ENCODE data around the gene PPP2R2C. TPM values are rescaled to one million over a fixed set of nuclear protein-coding genes. Genes with fewer than 3 reads are reported as not detected.

The PPP2R2C gene
- total and polyA plus RNA-seq, 7 experiments from 2014 or later: not detected

DNA sequence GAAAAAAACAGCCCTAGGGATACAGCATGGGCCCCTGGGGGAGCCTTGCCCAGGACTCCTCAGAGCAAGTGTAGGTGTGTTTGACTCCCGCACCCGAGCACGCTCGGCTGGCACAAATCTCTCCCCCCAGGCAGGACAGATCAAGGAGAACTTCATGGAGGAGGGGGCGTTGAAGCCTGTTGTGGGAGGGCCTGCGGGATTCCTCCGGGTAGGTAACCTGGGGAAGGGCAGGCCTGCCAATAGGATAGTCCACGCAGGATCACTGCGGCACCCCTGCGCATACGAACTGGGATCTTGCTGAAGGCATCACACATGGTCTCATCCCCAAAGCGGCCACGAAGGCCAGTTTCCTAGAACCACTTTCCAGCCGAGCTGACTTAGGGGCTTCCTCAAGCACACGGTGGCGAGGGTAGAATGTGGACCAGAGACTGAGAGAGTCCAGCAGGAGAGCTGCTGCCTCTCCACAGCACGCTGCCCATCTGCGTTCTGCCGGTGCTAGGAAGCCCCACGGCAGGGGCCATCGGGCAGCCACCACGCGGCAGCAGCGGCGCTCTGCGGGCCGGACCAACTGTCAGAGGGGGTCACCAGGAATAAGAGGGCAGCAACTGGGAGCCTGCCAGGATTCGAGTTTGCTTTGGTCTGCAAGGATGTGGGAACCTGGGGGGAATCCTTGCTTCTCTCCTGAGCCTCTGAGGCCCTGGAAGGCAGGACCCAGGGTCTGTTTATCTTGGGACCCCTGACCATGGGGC, 145.9 kb downstream of the PPP2R2C start:
- no peak for ATAC-seq
- no peaks in the 10 kb centered on the region for H3K36me3 ChIP-seq (ENCODE audit: control insufficient read depth in 2 of 3, insufficient read depth in 3 of 3, low read length in 3 of 3)
- H3K27ac ChIP-seq (ENCODE audit: low read depth, low read length): no peak overlapping the region
- intact Hi-C loops (cut with micrococcal nuclease): loop anchor here (1.0 to 2.0 kb wide), 5 partner anchors 62 to 328 kb away; no protein-coding TSS in a partner anchor
- no peak overlapping the region for H3K4me3 Mint-ChIP-seq
- peaks cover 10 to 52% (median 23%) of the 10 kb centered on the region in 5 donors for H3K27me3 Mint-ChIP-seq
- peaks cover 0 to 4% (median 0%) of the 10 kb centered on the region in 11 donors for H3K9me3 Mint-ChIP-seq
- peaks cover 0 to 17% (median 0%) of the 10 kb centered on the region in 7 donors for H3K4me1 Mint-ChIP-seq
- peaks cover 0 to 3% of the 10 kb centered on the region in 2 donors for H3K27me3 ChIP-seq (ENCODE audit: control insufficient read depth in 2 of 2, insufficient read depth in 2 of 2, low read length in 2 of 2)
- DNase-seq: no peak
- H3K4me3 ChIP-seq (ENCODE audit: low read length): no peak overlapping the region
- no peaks in the 10 kb centered on the region for H3K4me1 ChIP-seq (ENCODE audit: control insufficient read depth in 2 of 2, insufficient read depth in 2 of 2, low read length in 2 of 2)
- H3K36me3 Mint-ChIP-seq: no peaks in the 10 kb centered on the region
- H3K27ac Mint-ChIP-seq: no peak overlapping the region
- CTCF ChIA-PET: interaction anchor here (1.3 to 8.9 kb wide), 3 partner anchors 12 to 75 kb away, joined by 4 to 109 read pairs (median 9); no protein-coding TSS in a partner anchor
- H3K9me3 ChIP-seq (ENCODE audit: control insufficient read depth in 2 of 3, low read length in 3 of 3): peaks cover 0 to 1% (median 0%) of the 10 kb centered on the region in 3 experiments
- POLR2A ChIA-PET: no interaction called here

GRCh38 chr4:6325788-6326290, 146.6 kb downstream of the PPP2R2C start:
- Histone ChIP-seq H3K27me3 (ENCODE audit: control insufficient read depth in 2 of 2, insufficient read depth in 2 of 2, low read length in 2 of 2) (peaks cover 0 to 3% of the 10 kb centered on the region in 2 donors), H3K4me3 (ENCODE audit: low read length) (no peak overlapping the region), H3K27ac (ENCODE audit: low read depth, low read length) (no peak overlapping the region), H3K9me3 (ENCODE audit: control insufficient read depth in 2 of 3, low read length in 3 of 3) (no peaks in the 10 kb centered on the region), H3K36me3 (ENCODE audit: control insufficient read depth in 2 of 3, insufficient read depth in 3 of 3, low read length in 3 of 3) (no peaks in the 10 kb centered on the region), H3K4me1 (ENCODE audit: control insufficient read depth in 2 of 2, insufficient read depth in 2 of 2, low read length in 2 of 2) (no peaks in the 10 kb centered on the region)
- DNase-seq: no peak
- Mint-ChIP-seq H3K27ac (no peak overlapping the region), H3K9me3 (peaks cover 0 to 2% (median 0%) of the 10 kb centered on the region in 11 donors), H3K27me3 (peaks cover 13 to 52% (median 23%) of the 10 kb centered on the region in 5 donors), H3K4me3 (no peak overlapping the region), H3K4me1 (peaks cover 0 to 20% (median 0%) of the 10 kb centered on the region in 7 donors), H3K36me3 (peaks cover 0 to 2% (median 0%) of the 10 kb centered on the region in 5 donors)
- ChIA-PET CTCF (interaction anchor here (2.3 to 8.9 kb wide), 2 partner anchors 74 to 75 kb away, joined by 15 to 109 read pairs; no protein-coding TSS in a partner anchor), POLR2A (no interaction called here)
- no peak for ATAC-seq
- intact Hi-C loops (cut with micrococcal nuclease): loop anchor here in 1 of 2 donors (2.0 kb wide), 1 partner anchor 249 kb away; no protein-coding TSS in a partner anchor

DNA sequence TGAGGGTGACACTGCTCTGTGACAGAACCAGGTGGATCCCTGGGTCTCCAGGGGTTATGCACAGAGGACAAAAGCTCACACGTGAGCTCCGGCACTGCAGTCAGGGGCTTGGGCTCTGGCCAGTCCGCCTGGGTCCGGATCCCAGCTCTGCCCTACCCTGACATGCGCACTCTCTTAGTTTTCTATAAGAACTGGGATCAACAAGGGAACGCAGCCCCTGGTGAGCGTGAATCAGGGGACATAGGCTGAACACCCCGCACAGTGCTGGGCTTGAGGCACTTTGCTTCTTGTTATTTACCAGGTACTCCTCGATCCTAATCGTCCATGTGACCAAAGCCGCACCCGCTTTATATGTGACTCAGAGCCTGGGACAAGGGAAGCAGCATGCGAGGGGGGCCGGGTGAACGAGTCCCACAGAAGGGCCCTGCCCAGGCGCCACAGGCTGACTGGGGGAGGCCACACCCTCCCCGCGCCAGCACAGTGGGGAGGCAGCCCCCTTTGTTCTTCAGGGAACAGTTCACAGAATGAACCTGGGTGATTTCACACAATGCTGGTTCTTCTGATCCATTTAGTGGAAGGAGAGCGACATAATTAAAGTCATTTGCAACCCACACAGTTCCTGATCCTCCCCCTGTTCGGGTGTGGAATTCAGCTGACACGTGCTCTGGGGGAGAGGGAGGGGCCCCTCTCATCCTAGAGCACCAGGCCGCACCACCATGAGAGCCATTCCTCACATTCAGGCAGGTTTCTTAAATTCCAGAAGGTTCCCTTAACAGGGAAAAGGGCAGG, 147.2 kb downstream of the PPP2R2C start:
- H3K36me3 Mint-ChIP-seq: peaks cover 0 to 4% (median 0%) of the 10 kb centered on the region in 5 donors
- H3K27me3 Mint-ChIP-seq: peaks cover 20 to 52% (median 24%) of the 10 kb centered on the region in 5 donors

GRCh38 chr4:6324461-6324998, 147.9 kb downstream of the PPP2R2C start:
- Mint-ChIP-seq H3K4me1 (peaks cover 0 to 24% (median 0%) of the 10 kb centered on the region in 7 donors), H3K27ac (no peak overlapping the region), H3K27me3 (peaks cover 23 to 54% (median 24%) of the 10 kb centered on the region in 5 donors), H3K9me3 (peaks cover 0 to 11% (median 0%) of the 10 kb centered on the region in 11 donors), H3K4me3 (no peak overlapping the region), H3K36me3 (peaks cover 0 to 4% (median 0%) of the 10 kb centered on the region in 5 donors)
- no peaks in the 10 kb centered on the region for H3K4me1 ChIP-seq (ENCODE audit: control insufficient read depth in 2 of 2, insufficient read depth in 2 of 2, low read length in 2 of 2)
- no peak overlapping the region for H3K4me3 ChIP-seq (ENCODE audit: low read length)
- no peak overlapping the region for H3K27ac ChIP-seq (ENCODE audit: low read depth, low read length)
- DNase-seq (no peak), ATAC-seq (no peak)
- intact Hi-C loops (cut with micrococcal nuclease): no loop called here
- no peaks in the 10 kb centered on the region for H3K36me3 ChIP-seq (ENCODE audit: control insufficient read depth in 2 of 3, insufficient read depth in 3 of 3, low read length in 3 of 3)
- POLR2A ChIA-PET: no interaction called here
- H3K9me3 ChIP-seq (ENCODE audit: control insufficient read depth in 2 of 3, low read length in 3 of 3): no peaks in the 10 kb centered on the region
- H3K27me3 ChIP-seq (ENCODE audit: control insufficient read depth in 2 of 2, insufficient read depth in 2 of 2, low read length in 2 of 2): peaks cover 0 to 3% of the 10 kb centered on the region in 2 donors
- CTCF ChIA-PET: interaction anchor here (0.7 to 2.3 kb wide), 2 partner anchors 10 to 73 kb away, joined by 4 to 15 read pairs; no protein-coding TSS in a partner anchor

More for the DNA sequence above, 147.2 kb downstream of the PPP2R2C start:
- Mint-ChIP-seq H3K4me3 (no peak overlapping the region), H3K27ac (no peak overlapping the region), H3K9me3 (peaks cover 0 to 8% (median 0%) of the 10 kb centered on the region in 11 donors), H3K4me1 (peaks cover 0 to 24% (median 0%) of the 10 kb centered on the region in 7 donors)
- ATAC-seq (no peak), DNase-seq (no peak)
- CTCF ChIA-PET: interaction anchor here (0.7 to 2.3 kb wide), 2 partner anchors 11 to 74 kb away, joined by 4 to 15 read pairs; no protein-coding TSS in a partner anchor
- Histone ChIP-seq H3K4me1 (ENCODE audit: control insufficient read depth in 2 of 2, insufficient read depth in 2 of 2, low read length in 2 of 2) (no peaks in the 10 kb centered on the region), H3K4me3 (ENCODE audit: low read length) (no peak overlapping the region), H3K9me3 (ENCODE audit: control insufficient read depth in 2 of 3, low read length in 3 of 3) (no peaks in the 10 kb centered on the region), H3K36me3 (ENCODE audit: control insufficient read depth in 2 of 3, insufficient read depth in 3 of 3, low read length in 3 of 3) (no peaks in the 10 kb centered on the region), H3K27me3 (ENCODE audit: control insufficient read depth in 2 of 2, insufficient read depth in 2 of 2, low read length in 2 of 2) (peaks cover 0 to 3% of the 10 kb centered on the region in 2 donors), H3K27ac (ENCODE audit: low read depth, low read length) (no peak overlapping the region)
- intact Hi-C loops (cut with micrococcal nuclease): no loop called here
- POLR2A ChIA-PET: no interaction called here

GRCh38 chr4:6322761-6323566, 149.4 kb downstream of the PPP2R2C start:
- Mint-ChIP-seq H3K4me1 (peaks cover 0 to 24% (median 0%) of the 10 kb centered on the region in 7 donors), H3K4me3 (no peak overlapping the region), H3K36me3 (peaks cover 0 to 4% (median 0%) of the 10 kb centered on the region in 5 donors), H3K27ac (no peak overlapping the region), H3K9me3 (peaks cover 0 to 11% (median 0%) of the 10 kb centered on the region in 11 donors), H3K27me3 (peaks cover 15 to 60% (median 23%) of the 10 kb centered on the region in 5 donors)
- Histone ChIP-seq H3K27me3 (ENCODE audit: control insufficient read depth in 2 of 2, insufficient read depth in 2 of 2, low read length in 2 of 2) (peaks cover 0 to 3% of the 10 kb centered on the region in 2 donors), H3K4me1 (ENCODE audit: control insufficient read depth in 2 of 2, insufficient read depth in 2 of 2, low read length in 2 of 2) (no peaks in the 10 kb centered on the region), H3K36me3 (ENCODE audit: control insufficient read depth in 2 of 3, insufficient read depth in 3 of 3, low read length in 3 of 3) (no peaks in the 10 kb centered on the region), H3K9me3 (ENCODE audit: control insufficient read depth in 2 of 3, low read length in 3 of 3) (no peaks in the 10 kb centered on the region), H3K27ac (ENCODE audit: low read depth, low read length) (no peak overlapping the region), H3K4me3 (ENCODE audit: low read length) (no peak overlapping the region)
- CTCF ChIA-PET: interaction anchor here (0.5 to 0.9 kb wide), 2 partner anchors 76 to 1244 kb away, joined by 3 read pairs; no protein-coding TSS in a partner anchor
- POLR2A ChIA-PET: no interaction called here
- no peak for DNase-seq
- intact Hi-C loops (cut with micrococcal nuclease): no loop called here
- no peak for ATAC-seq
